DND-41 (cell line): ENCODE data around the gene NUDT1.

Experiments used
- ATAC-seq: fragments of 200-7000 bp; cut with Tn5 transposase; 3 replicates; pipeline ENCODE4 v1.9.1; 2021; ENCODE audit warnings: low read depth; ENCODE audit not compliant: insufficient read depth
- DNase-seq: peaks from one replicate; pipeline ENCODE4 v3.0.0-alpha.2; 2020
- H2AFZ ChIP-seq: 2 replicates; pipeline ENCODE4 v1.6.0; 2012; ENCODE audit warnings: low read depth, low read length
- H3K27ac ChIP-seq: 2 replicates; pipeline ENCODE4 v1.5.1; 2012; ENCODE audit warnings: low read length, inconsistent platforms
- H3K27me3 ChIP-seq: fragments of 200-600 bp; sonication (generic); 2 replicates; pipeline ENCODE4 v1.6.0; 2012; ENCODE audit warnings: low read length, mild to moderate bottlenecking, inconsistent platforms; ENCODE audit not compliant: insufficient read depth, poor library complexity
- H3K36me3 ChIP-seq: 2 replicates; pipeline ENCODE4 v1.5.1; 2012; ENCODE audit warnings: low read length, inconsistent platforms; ENCODE audit not compliant: insufficient read depth
- H3K4me1 ChIP-seq: 2 replicates; pipeline ENCODE4 v1.5.1; 2012; ENCODE audit warnings: mild to moderate bottlenecking, low read length; ENCODE audit not compliant: insufficient read depth
- H3K4me2 ChIP-seq: 2 replicates; pipeline ENCODE4 v1.6.0; 2012; ENCODE audit warnings: mild to moderate bottlenecking, moderate library complexity, low read length, inconsistent platforms; ENCODE audit not compliant: insufficient read depth
- H3K4me3 ChIP-seq, 2 experiments: fragments of 200-600 bp in 1 of 2; shearing (Covaris generic) in 1 of 2; 2 replicates each; pipeline ENCODE4 v1.5.1; 2012 to 2016; ENCODE audit warnings: inconsistent platforms in 2 of 2, low read length in 2 of 2, mild to moderate bottlenecking in 2 of 2, low read depth in 1 of 2, moderate library complexity in 1 of 2
- H3K79me2 ChIP-seq: 2 replicates; pipeline ENCODE4 v1.6.0; 2012; ENCODE audit warnings: low read length, inconsistent platforms; ENCODE audit not compliant: insufficient read depth
- H3K9ac ChIP-seq: 2 replicates; pipeline ENCODE4 v1.6.0; 2012; ENCODE audit warnings: low read depth, mild to moderate bottlenecking, inconsistent platforms, low read length, moderate library complexity
- H3K9me3 ChIP-seq: 2 replicates; pipeline ENCODE4 v1.5.1; 2012; ENCODE audit warnings: low read length, moderate library complexity, mild to moderate bottlenecking, inconsistent platforms; ENCODE audit not compliant: insufficient read depth, severe bottlenecking
- H4K20me1 ChIP-seq: 2 replicates; pipeline ENCODE4 v1.6.0; 2012; ENCODE audit warnings: low read length; ENCODE audit not compliant: insufficient read depth
- CTCF ChIP-seq: IDR thresholded peaks from 2 replicates; pipeline ENCODE4 v1.5.1; 2012; ENCODE audit warnings: borderline replicate concordance, low read length, moderate library complexity, mild to moderate bottlenecking; ENCODE audit not compliant: poor library complexity, severe bottlenecking; ENCODE audit errors: extremely low read depth
- EZH2 ChIP-seq: IDR thresholded peaks from 3 replicates; pipeline ENCODE4 v1.6.1; 2012; ENCODE audit warnings: borderline replicate concordance, low read depth, mild to moderate bottlenecking, moderate library complexity, low read length, inconsistent platforms; ENCODE audit not compliant: severe bottlenecking

NUDT1 gene

GRCh38 chr7:2199956-2200583, 42.0 kb upstream of the NUDT1 start:
- H3K27me3 ChIP-seq = no peaks in the 10 kb centered on the region
- H3K27ac ChIP-seq = no peak overlapping the region
- ATAC-seq (no peak), DNase-seq (no peak)
- H2AFZ ChIP-seq = no peak overlapping the region
- no peak for TF ChIP-seq EZH2
- TF ChIP-seq CTCF = no peak
- peaks cover 89% of the 10 kb centered on the region for H3K36me3 ChIP-seq
- no peaks in the 10 kb centered on the region for H3K9me3 ChIP-seq
- H3K9ac ChIP-seq = no peak overlapping the region
- H4K20me1 ChIP-seq = peaks cover 45% of the 10 kb centered on the region
- H3K4me3 ChIP-seq = no peak overlapping the region
- H3K79me2 ChIP-seq = peaks cover 4% of the 10 kb centered on the region
- H3K4me1 ChIP-seq = no peaks in the 10 kb centered on the region
- H3K4me2 ChIP-seq = no peak overlapping the region

DNA sequence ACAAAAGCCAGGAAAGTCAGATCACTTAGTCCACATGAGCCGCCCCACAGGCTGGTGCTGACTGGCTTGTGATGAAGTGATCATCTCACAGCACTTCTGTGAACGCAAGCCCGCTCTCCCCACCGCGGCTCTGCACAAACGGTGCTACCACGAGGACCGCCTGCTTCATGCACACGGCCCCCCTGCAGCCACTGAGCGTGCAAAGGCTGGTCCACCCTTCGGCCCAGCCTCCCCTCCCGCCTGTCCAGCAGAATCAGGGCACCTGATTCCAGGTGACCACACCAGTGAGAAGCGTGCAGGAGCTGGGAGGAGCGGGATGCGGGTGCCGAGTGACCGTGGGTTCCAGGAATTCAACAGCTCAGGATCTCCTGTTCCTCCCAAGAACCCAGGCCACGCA, 41.4 kb upstream of the NUDT1 start:
- no peak overlapping the region for H3K27ac ChIP-seq
- H3K9ac ChIP-seq = no peak overlapping the region
- H2AFZ ChIP-seq = no peak overlapping the region
- TF ChIP-seq EZH2 = no peak
- TF ChIP-seq CTCF = no peak
- no peak overlapping the region for H3K4me3 ChIP-seq
- H3K27me3 ChIP-seq = no peaks in the 10 kb centered on the region
- peaks cover 45% of the 10 kb centered on the region for H4K20me1 ChIP-seq
- ATAC-seq (no peak), DNase-seq (no peak)
- peaks cover 4% of the 10 kb centered on the region for H3K79me2 ChIP-seq
- no peaks in the 10 kb centered on the region for H3K9me3 ChIP-seq
- peaks cover 84% of the 10 kb centered on the region for H3K36me3 ChIP-seq
- no peaks in the 10 kb centered on the region for H3K4me1 ChIP-seq
- H3K4me2 ChIP-seq = no peak overlapping the region

GRCh38 chr7:2201128-2201527, 40.9 kb upstream of the NUDT1 start:
- Histone ChIP-seq H3K27me3 (no peaks in the 10 kb centered on the region), H3K9ac (no peak overlapping the region), H3K4me2 (no peak overlapping the region), H3K4me3 (no peak overlapping the region), H4K20me1 (peaks cover 45% of the 10 kb centered on the region), H3K4me1 (no peaks in the 10 kb centered on the region), H3K27ac (no peak overlapping the region), H3K9me3 (no peaks in the 10 kb centered on the region), H2AFZ (no peak overlapping the region), H3K36me3 (peaks cover 79% of the 10 kb centered on the region), H3K79me2 (peaks cover 4% of the 10 kb centered on the region)
- no peak for ATAC-seq
- DNase-seq = no peak
- TF ChIP-seq CTCF (no peak), EZH2 (no peak)
